Parathyroid adenoma (tissue), 2 donors: ENCODE measurements around the gene MAN2A2.
A peak's percentile ranks its signal among the peaks of the same experiment; 100 is the strongest.

Source experiments
- H2AFZ ChIP-seq: fragments of 300-600 bp; sonication (generic); one replicate; pipeline ENCODE4 v1.7.0; 2017; ENCODE audit warnings: antibody characterized with exemption, mild to moderate bottlenecking
- H3K27ac ChIP-seq: fragments of 300-600 bp; sonication (generic); one replicate; pipeline ENCODE4 v1.7.0; 2017
- H3K27me3 ChIP-seq: fragments of 300-600 bp; sonication (generic); one replicate; pipeline ENCODE4 v1.7.0; 2017; ENCODE audit warnings: low read length; ENCODE audit not compliant: control insufficient read depth, insufficient read depth
- H3K36me3 ChIP-seq: fragments of 300-600 bp; sonication (generic); one replicate; pipeline ENCODE4 v1.7.0; 2017; ENCODE audit warnings: low read length; ENCODE audit not compliant: control insufficient read depth, insufficient read depth
- H3K4me1 ChIP-seq: fragments of 300-600 bp; sonication (generic); one replicate; pipeline ENCODE4 v1.7.0; 2017; ENCODE audit warnings: control low read depth
- H3K4me2 ChIP-seq: fragments of 300-600 bp; sonication (generic); one replicate; pipeline ENCODE4 v1.7.0; 2017; ENCODE audit warnings: low read length
- H3K4me3 ChIP-seq: fragments of 300-600 bp; sonication (generic); one replicate; pipeline ENCODE4 v1.7.0; 2017; ENCODE audit warnings: low read depth, low read length
- H3K79me2 ChIP-seq: fragments of 300-600 bp; sonication (generic); one replicate; pipeline ENCODE4 v1.7.0; 2017; ENCODE audit warnings: control low read depth
- H3K9ac ChIP-seq: fragments of 300-600 bp; sonication (generic); one replicate; pipeline ENCODE4 v1.7.0; 2017; ENCODE audit warnings: mild to moderate bottlenecking
- H3K9me3 ChIP-seq: fragments of 300-600 bp; sonication (generic); one replicate; pipeline ENCODE4 v1.7.0; 2017; ENCODE audit warnings: low read length; ENCODE audit not compliant: control insufficient read depth
- TF ChIP-seq, protein P1 (sequence below): fragments of 300-600 bp; sonication (generic); IDR thresholded peaks from one replicate; pipeline ENCODE4 v1.7.0; 2017; ENCODE audit warnings: antibody characterized with exemption, mild to moderate bottlenecking
- donor health status: primary hyperparathyroidism.

MAN2A2 gene

DNA sequence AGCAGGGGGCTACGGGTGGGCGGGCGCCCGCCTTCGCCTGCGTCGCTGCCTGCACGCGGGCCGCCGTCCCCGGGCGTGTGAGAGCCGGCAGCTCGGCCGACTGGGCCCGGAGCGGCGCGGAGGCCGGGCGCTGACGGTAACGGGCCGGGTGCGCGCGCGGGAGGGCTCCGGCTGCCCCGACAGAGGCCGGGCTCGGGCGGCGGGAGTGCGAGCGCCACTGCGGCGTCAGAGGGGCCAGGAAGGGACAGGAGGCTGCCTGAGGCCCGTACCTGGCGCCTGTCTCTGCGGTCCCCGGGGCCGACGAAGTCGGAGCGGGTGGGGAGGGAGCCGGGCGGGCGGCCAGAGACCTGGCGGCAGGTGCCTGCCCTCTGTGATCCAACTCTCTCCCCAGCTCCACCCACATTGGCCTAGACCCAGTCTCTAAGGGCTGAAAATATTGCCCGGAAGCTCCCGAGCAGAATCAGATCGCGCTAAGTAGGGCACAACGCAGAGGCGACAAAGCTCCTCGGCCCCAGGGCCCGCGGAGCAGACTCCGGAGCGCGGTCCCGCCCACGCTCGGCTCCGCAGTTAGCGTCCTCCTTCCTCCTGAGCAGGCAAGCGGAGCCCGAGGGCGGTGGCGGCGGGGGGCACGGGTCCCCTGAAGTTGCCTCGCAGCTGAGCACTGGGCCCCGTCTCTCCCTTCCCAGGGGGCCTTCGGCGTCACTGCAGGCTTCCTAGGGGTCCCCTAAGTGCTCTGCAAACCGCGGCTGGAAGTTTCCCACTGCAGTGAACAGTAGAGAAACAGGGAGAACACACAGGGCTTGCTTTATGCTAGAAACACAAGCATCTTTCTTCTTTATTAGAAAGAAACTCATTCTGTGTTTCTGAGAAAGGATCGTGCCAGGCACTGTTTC, at the start of gene MAN2A2:
MAN2A2 (plus strand) TSS at position 463 of the 893 bp plus-strand sequence. CDS start 906 bp downstream, outside the sequence.
- TF ChIP-seq, protein P1, sequence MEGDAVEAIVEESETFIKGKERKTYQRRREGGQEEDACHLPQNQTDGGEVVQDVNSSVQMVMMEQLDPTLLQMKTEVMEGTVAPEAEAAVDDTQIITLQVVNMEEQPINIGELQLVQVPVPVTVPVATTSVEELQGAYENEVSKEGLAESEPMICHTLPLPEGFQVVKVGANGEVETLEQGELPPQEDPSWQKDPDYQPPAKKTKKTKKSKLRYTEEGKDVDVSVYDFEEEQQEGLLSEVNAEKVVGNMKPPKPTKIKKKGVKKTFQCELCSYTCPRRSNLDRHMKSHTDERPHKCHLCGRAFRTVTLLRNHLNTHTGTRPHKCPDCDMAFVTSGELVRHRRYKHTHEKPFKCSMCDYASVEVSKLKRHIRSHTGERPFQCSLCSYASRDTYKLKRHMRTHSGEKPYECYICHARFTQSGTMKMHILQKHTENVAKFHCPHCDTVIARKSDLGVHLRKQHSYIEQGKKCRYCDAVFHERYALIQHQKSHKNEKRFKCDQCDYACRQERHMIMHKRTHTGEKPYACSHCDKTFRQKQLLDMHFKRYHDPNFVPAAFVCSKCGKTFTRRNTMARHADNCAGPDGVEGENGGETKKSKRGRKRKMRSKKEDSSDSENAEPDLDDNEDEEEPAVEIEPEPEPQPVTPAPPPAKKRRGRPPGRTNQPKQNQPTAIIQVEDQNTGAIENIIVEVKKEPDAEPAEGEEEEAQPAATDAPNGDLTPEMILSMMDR = no peak
- Histone ChIP-seq H3K4me2 (peak within 1 kb of the TSS; percentile 86), H3K4me3 (peak within 1 kb of the TSS; percentile 68), H3K27ac (peak within 1 kb of the TSS; percentile 86), H3K9ac (peak within 1 kb of the TSS; percentile 61), H3K27me3 (no peaks in the 10 kb centered on the region), H2AFZ (peak within 1 kb of the TSS; percentile 95), H3K36me3 (no peaks in the 10 kb centered on the region), H3K79me2 (peaks cover 3% of the 10 kb centered on the region), H3K4me1 (peaks cover 3% of the 10 kb centered on the region), H3K9me3 (no peaks in the 10 kb centered on the region)

DNA sequence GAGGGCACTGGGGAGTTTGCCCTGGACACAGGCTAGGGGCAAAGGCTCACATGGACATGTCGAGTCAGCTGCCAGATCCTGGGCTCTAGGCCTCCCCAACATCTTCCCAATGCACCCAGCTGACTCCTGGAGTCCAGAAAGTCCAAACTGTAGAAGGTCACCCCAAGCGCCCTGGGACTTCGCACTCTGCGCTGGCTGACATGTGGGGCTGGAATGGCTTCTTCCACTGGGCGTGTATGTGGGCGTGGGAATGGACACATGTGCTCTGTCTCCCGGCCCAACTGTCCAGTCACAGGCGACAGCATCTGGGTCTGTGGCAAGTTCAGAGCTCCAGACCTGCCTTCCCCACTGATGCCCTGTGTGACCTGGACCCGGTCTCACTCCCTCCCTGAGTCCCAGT, 48.0 kb upstream of the MAN2A2 start:
- Histone ChIP-seq H3K79me2 (no peaks in the 10 kb centered on the region), H3K27ac (no peak overlapping the region), H3K4me1 (no peaks in the 10 kb centered on the region), H3K4me2 (no peak overlapping the region), H3K9me3 (no peaks in the 10 kb centered on the region), H3K27me3 (no peaks in the 10 kb centered on the region), H3K4me3 (no peak overlapping the region), H3K36me3 (no peaks in the 10 kb centered on the region), H3K9ac (no peak overlapping the region), H2AFZ (no peak overlapping the region)
- TF ChIP-seq, protein P1 = no peak

DNA sequence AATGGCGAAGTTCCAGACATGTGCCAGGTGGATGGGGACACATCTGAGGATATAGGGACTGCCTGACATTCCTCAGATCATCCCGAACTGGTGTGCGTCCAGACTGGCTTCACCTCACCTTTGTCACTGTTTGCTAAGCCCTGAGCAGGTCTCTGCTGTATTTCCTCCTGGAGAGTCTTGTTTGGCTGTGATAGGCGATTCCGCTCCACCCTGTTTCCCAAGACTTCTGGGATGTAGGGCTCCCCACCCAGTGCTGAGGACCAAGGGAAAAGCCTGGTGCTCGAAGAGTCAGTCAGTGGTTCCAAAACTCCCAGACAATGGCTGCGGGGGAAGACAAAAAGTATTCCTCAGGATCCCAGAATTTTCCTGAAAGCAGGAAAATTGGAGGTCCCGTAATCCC, 45.8 kb upstream of the MAN2A2 start:
- no peaks in the 10 kb centered on the region for H3K4me1 ChIP-seq
- no peak overlapping the region for H3K4me2 ChIP-seq
- H3K27ac ChIP-seq = no peak overlapping the region
- H3K9ac ChIP-seq = no peak overlapping the region
- H3K27me3 ChIP-seq = no peaks in the 10 kb centered on the region
- H2AFZ ChIP-seq = no peak overlapping the region
- TF ChIP-seq, protein P1 = no peak
- no peak overlapping the region for H3K4me3 ChIP-seq
- no peaks in the 10 kb centered on the region for H3K36me3 ChIP-seq
- no peaks in the 10 kb centered on the region for H3K79me2 ChIP-seq
- no peaks in the 10 kb centered on the region for H3K9me3 ChIP-seq

DNA sequence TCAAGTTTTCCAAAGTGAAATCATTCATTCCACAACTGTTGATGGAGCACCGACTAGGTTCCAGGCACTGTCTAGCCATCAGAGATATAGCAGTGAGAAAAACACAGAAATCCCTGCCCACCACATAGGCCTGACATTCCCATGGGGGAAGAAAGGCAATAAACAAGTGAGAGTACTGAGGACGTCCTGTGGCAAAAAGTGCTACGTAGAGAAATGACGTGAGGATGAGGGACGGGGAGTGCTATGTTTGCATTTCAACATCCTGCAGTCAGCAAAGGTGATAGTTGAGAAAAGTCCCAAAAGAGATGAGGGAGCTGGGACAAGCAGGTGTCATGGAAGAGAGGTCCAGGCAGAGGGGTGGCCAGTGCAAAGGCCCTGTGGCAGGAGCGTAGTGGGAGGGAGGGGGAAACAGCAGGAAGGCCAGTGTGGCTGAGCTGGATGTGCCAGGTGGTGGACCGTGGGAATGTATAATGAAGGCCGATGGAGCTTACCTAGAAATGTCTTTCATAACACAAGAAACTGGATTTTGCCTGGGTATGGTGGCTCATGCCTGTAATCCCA, 45.1 kb upstream of the MAN2A2 start:
- no peak overlapping the region for H3K9ac ChIP-seq
- no peaks in the 10 kb centered on the region for H3K27me3 ChIP-seq
- TF ChIP-seq, protein P1 = no peak
- H3K4me3 ChIP-seq = no peak overlapping the region
- no peak overlapping the region for H3K4me2 ChIP-seq
- no peak overlapping the region for H3K27ac ChIP-seq
- no peaks in the 10 kb centered on the region for H3K9me3 ChIP-seq
- H3K79me2 ChIP-seq = no peaks in the 10 kb centered on the region
- H3K36me3 ChIP-seq = no peaks in the 10 kb centered on the region
- H3K4me1 ChIP-seq = no peaks in the 10 kb centered on the region
- H2AFZ ChIP-seq = no peak overlapping the region
